ENCODE data around the gene TBC1D22A.

- TF ChIP-seq CTCF (IDR thresholded peaks at IDR 0.05) (no peak), POLR2A (IDR thresholded peaks at IDR 0.05) (no peak)
These were observed 173.3 kb downstream of the TBC1D22A start for GRCh38 chr22:46935506-46936377.
